HepG2 (cell line): ENCODE measurements around the gene RARS2. TPM values are rescaled to one million over a fixed set of nuclear protein-coding genes. Genes with fewer than 3 reads are reported as not detected.
A peak's percentile ranks its signal among the peaks of the same experiment; 100 is the strongest.

Source experiments
- CHCHD3 ChIP-seq: sonication (generic); formaldehyde crosslinking; IDR thresholded peaks from 2 replicates; pipeline ENCODE4 v1.8.0; 2022; ENCODE audit warnings: mild to moderate bottlenecking, missing genetic modification reagents, moderate library complexity
- DMAP1 ChIP-seq: IDR thresholded peaks from 2 replicates; pipeline ENCODE4 v1.6.1; 2016
- GATAD1 ChIP-seq: IDR thresholded peaks from 2 replicates; pipeline ENCODE4 v1.6.1; 2016; ENCODE audit warnings: missing genetic modification reagents, missing compliant biosample characterization
- IRF1 ChIP-seq: sonication (generic); formaldehyde crosslinking; IDR thresholded peaks from 2 replicates; pipeline ENCODE4 v1.4.0; 2020; ENCODE audit warnings: low read depth, mild to moderate bottlenecking, missing genetic modification reagents
- KIAA2018 ChIP-seq: sonication (generic); formaldehyde crosslinking; IDR thresholded peaks from 2 replicates; pipeline ENCODE4 v1.5.0; 2020; ENCODE audit warnings: mild to moderate bottlenecking, missing genetic modification reagents, borderline replicate concordance
- RARA ChIP-seq: IDR thresholded peaks from 2 replicates; pipeline ENCODE4 v1.6.1; 2016; ENCODE audit warnings: missing genetic modification reagents, missing compliant biosample characterization
- THYN1 ChIP-seq: sonication (generic); formaldehyde crosslinking; IDR thresholded peaks from 2 replicates; pipeline ENCODE4 v1.8.1; 2023; ENCODE audit warnings: low read depth, mild to moderate bottlenecking, moderate library complexity, missing genetic modification reagents, borderline replicate concordance
- ZHX1 ChIP-seq: sonication (generic); formaldehyde crosslinking; IDR thresholded peaks from 2 replicates; pipeline ENCODE4 v1.8.1; 2022; ENCODE audit warnings: low read depth, mild to moderate bottlenecking, missing genetic modification reagents
- ZKSCAN1 ChIP-seq: fragments of 150-350 bp; IDR thresholded peaks from 2 replicates; pipeline ENCODE4 v1.6.1; 2014; ENCODE audit warnings: low read length
- ZNF260 ChIP-seq: sonication (generic); formaldehyde crosslinking; IDR thresholded peaks from 2 replicates; pipeline ENCODE4 v1.4.0; 2020; ENCODE audit warnings: missing genetic modification reagents, low read depth, mild to moderate bottlenecking, borderline replicate concordance
- ZNF264 ChIP-seq: sonication (generic); formaldehyde crosslinking; IDR thresholded peaks from 2 replicates; pipeline ENCODE4 v1.4.0; 2020; ENCODE audit warnings: missing genetic modification reagents
- ZNF672 ChIP-seq: sonication (generic); formaldehyde crosslinking; IDR thresholded peaks from 2 replicates; pipeline ENCODE4 v1.8.1; 2022; ENCODE audit warnings: missing genetic modification reagents
- ZUFSP ChIP-seq: sonication (generic); formaldehyde crosslinking; IDR thresholded peaks from 2 replicates; pipeline ENCODE4 v1.9.0; 2021; ENCODE audit warnings: missing genetic modification reagents, mild to moderate bottlenecking, borderline replicate concordance
- polyA plus RNA-seq, 8 experiments: library from polyadenylated mRNA; depleted of rRNA in 3 of 8; stranded (reverse) in 7 of 8; unstranded in 1 of 8; fragments of >200 nt; fragmentation: Illumina TruSeq in 4 of 8; extraction: Trizol in 4 of 8; gene quantifications; 2 replicates each; pipeline versions ENCODE4 v1.2.1 to v1.2.3, GENCODE V29; 2011 to 2016; ENCODE audit warnings: low read depth in 4 of 8, missing spikeins in 1 of 8, mixed read lengths in 1 of 8; ENCODE audit not compliant: insufficient read depth in 1 of 8
- total RNA-seq, 5 experiments: library from RNA; depleted of rRNA; stranded (reverse); fragments of >200 nt; fragmentation: Illumina TruSeq; extraction: Trizol; gene quantifications; 2 replicates each; pipeline ENCODE4 v1.2.3, GENCODE V29; 2016; ENCODE audit warnings: low read depth in 1 of 5
- TF ChIP-seq, protein P1 (sequence below), 2 experiments: sonication (generic) in 1 of 2; formaldehyde crosslinking in 1 of 2; IDR thresholded peaks; 2 replicates each; pipeline versions ENCODE4 v1.4.0 to v1.6.1; 2018 to 2020; ENCODE audit warnings: missing genetic modification reagents in 2 of 2, borderline replicate concordance in 1 of 2, low read depth in 1 of 2, mild to moderate bottlenecking in 1 of 2, missing biosample characterization in 1 of 2

Gene RARS2
- total and polyA plus RNA-seq, 2 of the 13 experiments (the other 11 are each of a cell fraction or from before 2014, with no cell fraction given) = 23.4 to 80.1 TPM

DNA sequence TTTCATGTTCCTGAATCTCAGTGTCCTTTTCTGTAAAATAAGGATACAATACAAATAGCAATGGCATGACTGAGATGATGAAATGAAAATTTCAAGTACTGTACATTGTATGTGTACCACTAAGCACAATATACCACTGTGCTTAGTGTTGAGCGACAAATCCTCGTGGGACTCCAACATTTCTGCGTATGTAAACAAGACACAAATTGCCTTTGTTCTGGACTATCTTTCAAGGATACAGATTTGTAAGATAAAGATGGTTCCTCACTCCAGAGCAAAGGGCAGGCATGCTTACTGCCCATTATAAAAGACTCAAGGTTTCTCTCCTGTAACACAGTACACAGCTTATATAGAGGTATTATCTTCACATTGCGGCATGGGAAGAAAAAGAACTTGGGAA, 6.0 kb downstream of the RARS2 start (continued):
- TF ChIP-seq KIAA2018 (CRISPR knock-in tag) (no peak), ZUFSP (CRISPR knock-in tag) (no peak), IRF1 (CRISPR knock-in tag) (no peak), ZNF672 (CRISPR knock-in tag) (no peak), THYN1 (CRISPR knock-in tag) (no peak), CHCHD3 (CRISPR knock-in tag) (no peak), RARA (peak; percentile 61; the same call in 1 of the 2 replicates), ZNF260 (CRISPR knock-in tag) (no peak), ZKSCAN1 (no peak), ZHX1 (CRISPR knock-in tag) (no peak), GATAD1 (CRISPR knock-in tag) (no peak), ZNF264 (CRISPR knock-in tag) (no peak), DMAP1 (CRISPR knock-in tag) (no peak)
- TF ChIP-seq, protein P1, sequence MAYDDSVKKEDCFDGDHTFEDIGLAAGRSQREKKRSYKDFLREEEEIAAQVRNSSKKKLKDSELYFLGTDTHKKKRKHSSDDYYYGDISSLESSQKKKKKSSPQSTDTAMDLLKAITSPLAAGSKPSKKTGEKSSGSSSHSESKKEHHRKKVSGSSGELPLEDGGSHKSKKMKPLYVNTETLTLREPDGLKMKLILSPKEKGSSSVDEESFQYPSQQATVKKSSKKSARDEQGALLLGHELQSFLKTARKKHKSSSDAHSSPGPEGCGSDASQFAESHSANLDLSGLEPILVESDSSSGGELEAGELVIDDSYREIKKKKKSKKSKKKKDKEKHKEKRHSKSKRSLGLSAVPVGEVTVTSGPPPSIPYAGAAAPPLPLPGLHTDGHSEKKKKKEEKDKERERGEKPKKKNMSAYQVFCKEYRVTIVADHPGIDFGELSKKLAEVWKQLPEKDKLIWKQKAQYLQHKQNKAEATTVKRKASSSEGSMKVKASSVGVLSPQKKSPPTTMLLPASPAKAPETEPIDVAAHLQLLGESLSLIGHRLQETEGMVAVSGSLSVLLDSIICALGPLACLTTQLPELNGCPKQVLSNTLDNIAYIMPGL (CRISPR knock-in tag; IDR thresholded peaks at IDR 0.05; ENCODE audit: borderline replicate concordance in 1 of 2, low read depth in 1 of 2) = no peak
